Epithelial cell of esophagus (primary cell): ENCODE measurements around the gene RNF152.

Experiments used
- DNase-seq: peaks from one replicate; pipeline ENCODE4 v3.0.0; 2010; ENCODE audit warnings: low read depth
- H3K4me3 ChIP-seq: 2 replicates; pipeline ENCODE4 v1.5.1; 2011; ENCODE audit warnings: mild to moderate bottlenecking, low read length, control low read depth
- TF ChIP-seq, protein P1 (sequence below): IDR thresholded peaks from 2 replicates; pipeline ENCODE4 v1.5.1; 2011; ENCODE audit warnings: low read depth, mild to moderate bottlenecking, low read length, control low read depth, inconsistent platforms; ENCODE audit not compliant: insufficient read depth; ENCODE audit errors: missing control alignments

RNF152 gene

DNA sequence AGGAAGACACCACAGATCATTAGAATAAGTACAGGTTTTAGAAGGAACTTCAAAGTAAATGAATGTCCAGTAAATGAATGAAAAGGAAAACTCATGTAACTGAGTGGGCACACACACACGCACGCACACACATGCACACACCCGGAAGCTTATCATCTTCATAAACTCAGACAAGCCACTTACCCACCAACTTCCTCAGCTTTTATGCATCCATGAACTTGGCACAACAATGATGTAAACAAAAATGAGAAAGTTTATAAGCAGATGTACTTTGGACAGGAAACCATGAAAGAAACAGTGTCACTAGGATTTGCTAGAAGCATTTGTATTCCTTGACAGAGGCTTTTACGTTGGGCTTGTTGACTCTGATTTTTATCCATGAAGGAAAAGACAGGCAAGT lies 23.2 kb downstream of the RNF152 start:
- DNase-seq: no peak
- TF ChIP-seq, protein P1, sequence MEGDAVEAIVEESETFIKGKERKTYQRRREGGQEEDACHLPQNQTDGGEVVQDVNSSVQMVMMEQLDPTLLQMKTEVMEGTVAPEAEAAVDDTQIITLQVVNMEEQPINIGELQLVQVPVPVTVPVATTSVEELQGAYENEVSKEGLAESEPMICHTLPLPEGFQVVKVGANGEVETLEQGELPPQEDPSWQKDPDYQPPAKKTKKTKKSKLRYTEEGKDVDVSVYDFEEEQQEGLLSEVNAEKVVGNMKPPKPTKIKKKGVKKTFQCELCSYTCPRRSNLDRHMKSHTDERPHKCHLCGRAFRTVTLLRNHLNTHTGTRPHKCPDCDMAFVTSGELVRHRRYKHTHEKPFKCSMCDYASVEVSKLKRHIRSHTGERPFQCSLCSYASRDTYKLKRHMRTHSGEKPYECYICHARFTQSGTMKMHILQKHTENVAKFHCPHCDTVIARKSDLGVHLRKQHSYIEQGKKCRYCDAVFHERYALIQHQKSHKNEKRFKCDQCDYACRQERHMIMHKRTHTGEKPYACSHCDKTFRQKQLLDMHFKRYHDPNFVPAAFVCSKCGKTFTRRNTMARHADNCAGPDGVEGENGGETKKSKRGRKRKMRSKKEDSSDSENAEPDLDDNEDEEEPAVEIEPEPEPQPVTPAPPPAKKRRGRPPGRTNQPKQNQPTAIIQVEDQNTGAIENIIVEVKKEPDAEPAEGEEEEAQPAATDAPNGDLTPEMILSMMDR: no peak
- no peak overlapping the region for H3K4me3 ChIP-seq

DNA sequence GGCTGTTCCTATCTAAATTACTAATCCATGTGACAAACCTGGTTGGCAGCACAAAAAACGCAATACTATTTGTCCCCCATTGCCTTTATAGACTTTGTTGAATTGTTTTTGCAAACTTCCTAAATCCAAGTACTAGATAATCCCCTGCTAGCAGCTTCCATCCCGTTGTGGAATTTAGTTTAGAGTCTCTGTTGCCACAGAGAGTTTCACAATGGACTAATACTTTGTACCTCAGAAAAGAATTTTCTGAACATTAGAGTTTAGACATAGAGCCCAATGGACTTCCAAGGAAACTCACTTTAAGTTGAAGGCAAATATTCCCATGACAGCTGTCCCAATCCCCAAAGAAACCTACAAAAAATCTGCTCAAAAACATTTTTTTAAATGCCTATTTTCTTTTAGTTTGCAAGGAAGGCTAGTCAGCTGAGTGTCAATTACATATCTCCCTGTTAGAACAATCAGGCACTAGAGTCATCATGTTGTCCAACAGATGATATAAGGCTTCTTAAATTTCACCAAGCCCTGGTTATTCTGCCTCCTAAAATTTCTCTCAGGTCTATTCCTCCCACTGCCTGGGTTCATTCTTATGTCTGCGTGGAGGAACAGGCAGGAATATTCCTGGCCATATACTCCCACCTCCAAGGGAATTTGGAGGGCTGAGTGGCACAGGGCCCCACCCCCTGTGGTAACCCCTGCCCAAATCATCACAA lies 27.2 kb downstream of the RNF152 start:
- no peak for DNase-seq
- TF ChIP-seq, protein P1: no peak
- no peak overlapping the region for H3K4me3 ChIP-seq

DNA sequence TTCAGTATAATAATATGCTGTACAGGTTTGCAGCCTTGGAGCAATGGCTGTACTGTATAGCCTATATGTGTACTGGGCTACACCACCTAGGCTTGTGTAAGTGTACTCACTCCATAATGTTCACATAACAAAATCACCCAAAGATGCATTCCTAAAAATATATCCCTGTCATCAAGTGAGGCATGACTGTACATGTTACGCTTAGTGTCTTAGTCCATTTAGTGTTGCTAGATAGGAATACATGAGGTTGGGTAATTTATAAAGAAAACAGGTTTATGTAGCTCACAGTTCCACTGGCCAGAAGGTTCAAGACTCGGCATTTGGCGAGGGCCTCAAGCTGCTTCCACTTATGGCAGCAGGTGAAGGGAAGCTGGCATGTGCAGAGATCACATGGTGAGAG lies 31.4 kb downstream of the RNF152 start:
- H3K4me3 ChIP-seq: no peak overlapping the region
- DNase-seq: peak; percentile 73
- TF ChIP-seq, protein P1: no peak

DNA sequence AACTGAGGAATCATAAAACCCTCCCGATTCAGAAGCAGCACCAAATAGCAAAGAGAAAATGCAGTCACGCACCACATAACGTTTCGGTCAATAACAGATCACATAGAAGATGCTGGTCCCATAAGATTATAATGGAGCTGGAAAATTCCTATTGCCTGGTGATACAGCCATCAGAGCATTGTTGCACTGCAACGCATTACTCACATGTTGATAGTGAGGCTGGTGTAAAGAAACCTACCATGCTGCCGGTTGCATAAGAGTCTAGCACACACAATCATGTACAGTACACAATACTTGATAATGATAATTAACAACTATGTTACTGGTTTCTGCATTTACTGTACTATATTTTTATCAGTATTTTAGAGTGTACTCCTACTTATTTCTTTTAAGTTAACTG lies 32.5 kb downstream of the RNF152 start:
- DNase-seq: no peak
- TF ChIP-seq, protein P1: no peak

DNA sequence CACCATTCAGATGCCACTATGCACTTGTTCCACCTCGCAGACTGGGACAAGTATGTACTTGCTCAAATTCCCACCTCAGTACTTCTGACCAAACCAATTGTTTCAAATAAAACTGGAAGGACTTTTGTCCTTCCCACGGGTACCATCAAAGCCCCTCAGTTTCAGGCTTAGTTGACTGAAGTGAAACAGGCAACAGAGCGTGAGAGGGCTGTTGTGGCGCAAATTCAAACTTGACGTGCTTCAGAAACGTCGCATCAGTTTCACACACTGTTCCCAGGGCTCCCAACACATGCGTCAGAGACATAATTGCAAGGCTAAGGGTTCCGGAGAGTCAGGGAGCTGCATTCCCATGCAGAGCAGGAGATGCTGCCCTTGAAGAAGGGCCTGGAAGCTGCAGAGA lies 33.7 kb downstream of the RNF152 start:
- DNase-seq: no peak
- TF ChIP-seq, protein P1: no peak
- no peak overlapping the region for H3K4me3 ChIP-seq

More for the DNA sequence above, 32.5 kb downstream of the RNF152 start:
- no peak overlapping the region for H3K4me3 ChIP-seq

DNA sequence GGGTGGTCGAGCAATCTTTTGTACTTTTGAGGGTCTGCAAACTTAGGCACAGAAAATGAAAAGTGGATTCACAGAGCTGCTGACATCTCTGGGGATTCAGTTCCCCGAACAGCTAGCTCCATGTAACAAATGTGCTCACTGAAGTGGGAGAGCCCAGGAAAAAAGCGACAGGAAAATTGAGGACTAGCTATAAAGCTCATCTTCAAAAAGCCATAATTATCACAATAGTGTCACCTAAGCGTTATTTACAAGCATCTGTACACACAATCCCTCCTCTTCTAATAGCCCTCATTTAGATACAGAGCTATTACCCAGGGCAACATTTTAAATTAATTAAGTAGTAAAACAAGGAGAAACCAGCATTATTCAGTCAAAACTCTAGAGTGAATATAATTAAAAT lies 36.1 kb downstream of the RNF152 start:
- TF ChIP-seq, protein P1: no peak
- no peak overlapping the region for H3K4me3 ChIP-seq
- no peak for DNase-seq
